ENCODE data around the gene EXOSC1. TPM values are rescaled to one million over a fixed set of nuclear protein-coding genes. Genes with fewer than 3 reads are reported as not detected.
"Not testable (repeated sequence)": the region's sequence is repeated elsewhere in the genome, so short reads cannot be mapped to it uniquely, and the experiment has no call there.

The EXOSC1 gene
- total RNA-seq, 1 donor from 2014 or later: 34.2 TPM

DNA sequence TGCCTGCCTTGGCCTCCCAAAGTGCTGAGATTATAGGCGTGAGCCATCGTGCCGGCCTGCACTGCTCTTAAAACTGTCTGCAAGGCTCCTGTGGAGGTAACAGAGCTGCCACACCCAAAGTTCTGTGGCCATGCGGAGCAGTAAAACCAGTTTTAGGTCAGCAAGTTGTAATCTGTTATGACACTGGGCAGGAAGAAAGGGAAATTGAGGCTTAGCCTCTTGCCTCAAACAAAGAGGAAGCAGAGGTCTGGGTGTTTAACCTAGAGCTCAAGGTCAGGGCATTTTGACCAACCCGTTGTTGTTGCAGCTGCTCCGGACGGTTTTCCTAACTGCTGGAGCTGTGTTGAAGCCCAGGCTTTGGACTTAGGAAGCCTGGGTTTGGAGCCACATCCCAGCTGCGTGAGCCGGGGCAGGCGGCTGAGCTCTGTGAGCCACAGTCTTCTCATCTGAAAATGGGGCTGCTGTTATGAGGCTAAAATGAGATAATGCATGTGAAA is 37.3 kb downstream of the EXOSC1 start:
- TF ChIP-seq, protein P1, sequence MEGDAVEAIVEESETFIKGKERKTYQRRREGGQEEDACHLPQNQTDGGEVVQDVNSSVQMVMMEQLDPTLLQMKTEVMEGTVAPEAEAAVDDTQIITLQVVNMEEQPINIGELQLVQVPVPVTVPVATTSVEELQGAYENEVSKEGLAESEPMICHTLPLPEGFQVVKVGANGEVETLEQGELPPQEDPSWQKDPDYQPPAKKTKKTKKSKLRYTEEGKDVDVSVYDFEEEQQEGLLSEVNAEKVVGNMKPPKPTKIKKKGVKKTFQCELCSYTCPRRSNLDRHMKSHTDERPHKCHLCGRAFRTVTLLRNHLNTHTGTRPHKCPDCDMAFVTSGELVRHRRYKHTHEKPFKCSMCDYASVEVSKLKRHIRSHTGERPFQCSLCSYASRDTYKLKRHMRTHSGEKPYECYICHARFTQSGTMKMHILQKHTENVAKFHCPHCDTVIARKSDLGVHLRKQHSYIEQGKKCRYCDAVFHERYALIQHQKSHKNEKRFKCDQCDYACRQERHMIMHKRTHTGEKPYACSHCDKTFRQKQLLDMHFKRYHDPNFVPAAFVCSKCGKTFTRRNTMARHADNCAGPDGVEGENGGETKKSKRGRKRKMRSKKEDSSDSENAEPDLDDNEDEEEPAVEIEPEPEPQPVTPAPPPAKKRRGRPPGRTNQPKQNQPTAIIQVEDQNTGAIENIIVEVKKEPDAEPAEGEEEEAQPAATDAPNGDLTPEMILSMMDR (conservative IDR thresholded peaks at IDR 0.05; ENCODE audit: low read depth, low read length): no peak
- DNase-seq (ENCODE audit: low read depth): no peak
- H3K4me3 ChIP-seq (ENCODE audit: low read depth, low read length): no peak overlapping the region

DNA sequence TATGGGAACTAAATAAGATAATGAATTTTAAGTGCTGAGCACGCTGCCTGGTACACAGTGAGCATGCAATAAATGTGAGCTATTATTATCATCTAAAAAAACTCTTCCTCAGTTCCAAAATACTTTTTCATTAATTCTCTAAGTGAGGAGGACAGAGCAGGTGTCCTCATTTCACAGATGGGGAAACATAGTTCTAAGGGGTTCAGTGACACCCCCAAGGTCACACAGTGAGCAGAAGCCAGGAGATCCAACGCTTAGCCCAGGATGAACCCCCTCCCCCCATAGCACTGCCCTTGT is 37.9 kb downstream of the EXOSC1 start:
- TF ChIP-seq, protein P1 (conservative IDR thresholded peaks at IDR 0.05; ENCODE audit: low read depth, low read length): no peak
- DNase-seq (ENCODE audit: low read depth): no peak
- H3K4me3 ChIP-seq (ENCODE audit: low read depth, low read length): no peak overlapping the region

DNA sequence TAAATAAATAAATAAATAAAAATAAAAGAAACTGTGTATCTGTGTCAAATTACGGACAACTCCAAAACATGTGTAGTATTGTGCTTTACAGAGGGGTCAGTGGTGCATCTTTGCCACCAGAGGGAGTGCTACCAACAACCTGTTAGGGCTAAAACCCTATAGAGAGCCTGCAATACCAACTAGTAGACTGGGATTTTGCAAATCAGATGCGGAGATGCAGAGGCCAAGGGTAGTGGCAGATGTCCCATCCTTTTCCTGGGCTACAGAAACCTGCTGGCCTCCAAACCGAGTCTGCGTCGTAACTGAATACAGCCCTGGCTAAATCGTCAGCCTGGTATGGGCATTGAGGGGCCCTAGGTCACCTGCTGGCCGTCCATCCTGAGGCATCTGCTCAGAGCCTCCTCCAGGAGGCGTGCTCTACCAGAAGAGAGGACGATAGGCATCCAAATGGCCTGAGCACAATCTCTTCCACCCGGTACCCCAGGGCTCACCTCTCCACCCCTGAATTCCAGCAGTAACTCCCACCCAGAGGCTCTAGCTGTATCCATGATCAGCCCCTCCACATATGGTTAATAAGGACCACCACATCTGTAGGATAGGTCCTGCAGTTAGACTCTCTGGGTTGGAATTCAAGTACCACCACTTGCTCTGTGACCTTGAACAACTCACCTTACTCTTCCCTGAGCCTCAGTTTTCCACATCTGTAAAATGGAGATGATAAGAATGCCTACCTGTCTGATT is 38.4 kb downstream of the EXOSC1 start:
- H3K4me3 ChIP-seq (ENCODE audit: low read depth, low read length): peak overlapping the region; percentile 20
- TF ChIP-seq, protein P1 (conservative IDR thresholded peaks at IDR 0.05; ENCODE audit: low read depth, low read length): peak; percentile 78
- DNase-seq (ENCODE audit: low read depth): no peak

DNA sequence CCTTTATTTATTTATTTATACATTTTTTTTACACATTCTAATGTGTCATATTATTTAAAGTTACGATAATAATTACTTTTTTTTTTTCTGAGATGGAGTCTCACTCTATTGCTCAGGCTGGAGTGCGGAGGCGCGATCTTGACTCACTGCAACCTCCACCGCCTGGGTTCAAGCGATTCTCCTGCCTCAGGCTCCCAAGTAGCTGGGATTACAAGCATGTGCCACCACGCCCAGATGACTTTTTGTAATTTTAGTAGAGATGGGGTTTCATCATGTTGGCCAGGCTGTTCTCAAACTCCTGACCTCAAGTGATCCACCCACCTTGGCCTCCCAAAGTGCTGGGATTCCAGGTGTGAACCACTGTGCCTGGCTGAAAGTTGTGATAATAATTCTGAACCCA is 39.3 kb downstream of the EXOSC1 start:
- DNase-seq (ENCODE audit: low read depth); H3K4me3 ChIP-seq (ENCODE audit: low read depth, low read length): not testable (repeated sequence)

DNA sequence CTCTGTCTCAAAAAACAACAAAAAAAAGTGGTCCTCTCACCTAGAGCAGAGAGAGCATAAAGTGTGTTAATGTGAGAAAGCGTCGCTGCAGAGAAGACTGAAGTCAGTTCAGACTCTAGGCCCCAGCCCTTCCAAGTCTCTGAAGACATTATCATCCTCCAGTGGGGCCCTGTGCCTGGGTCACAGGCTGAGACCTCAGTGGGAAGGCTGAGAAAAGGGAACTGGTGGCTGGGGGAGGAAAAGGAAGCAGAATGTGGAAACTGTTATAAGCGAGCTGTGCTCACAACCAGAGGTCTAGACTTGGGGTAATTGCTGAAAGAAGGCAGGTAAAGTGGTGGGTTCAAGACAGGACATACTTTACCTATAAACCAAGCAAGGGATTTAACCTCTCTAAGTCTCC is 39.7 kb downstream of the EXOSC1 start:
- H3K4me3 ChIP-seq (ENCODE audit: low read depth, low read length): no peak overlapping the region
- TF ChIP-seq, protein P1 (conservative IDR thresholded peaks at IDR 0.05; ENCODE audit: low read depth, low read length): no peak
- no peak for DNase-seq (ENCODE audit: low read depth)

DNA sequence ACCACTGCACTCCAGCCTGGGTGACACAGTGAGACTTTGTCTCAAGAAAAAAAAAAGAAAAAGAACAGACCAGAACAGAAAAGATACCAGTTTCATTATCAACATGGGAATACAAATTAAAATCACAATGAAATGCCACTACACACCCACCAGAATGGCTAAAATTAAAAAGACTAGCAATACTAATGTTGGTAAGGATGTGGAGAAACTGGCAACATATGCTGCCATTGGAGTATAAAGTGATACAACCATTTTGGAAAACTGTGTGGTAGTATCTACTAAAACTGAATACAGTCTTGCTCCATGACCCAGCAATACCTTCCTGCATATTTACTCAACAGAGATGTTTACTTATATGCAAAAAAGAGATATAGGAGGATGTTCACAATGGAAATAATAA is 41.8 kb downstream of the EXOSC1 start:
- no peak for DNase-seq (ENCODE audit: low read depth)
- no peak overlapping the region for H3K4me3 ChIP-seq (ENCODE audit: low read depth, low read length)
- TF ChIP-seq, protein P1 (conservative IDR thresholded peaks at IDR 0.05; ENCODE audit: low read depth, low read length): no peak

DNA sequence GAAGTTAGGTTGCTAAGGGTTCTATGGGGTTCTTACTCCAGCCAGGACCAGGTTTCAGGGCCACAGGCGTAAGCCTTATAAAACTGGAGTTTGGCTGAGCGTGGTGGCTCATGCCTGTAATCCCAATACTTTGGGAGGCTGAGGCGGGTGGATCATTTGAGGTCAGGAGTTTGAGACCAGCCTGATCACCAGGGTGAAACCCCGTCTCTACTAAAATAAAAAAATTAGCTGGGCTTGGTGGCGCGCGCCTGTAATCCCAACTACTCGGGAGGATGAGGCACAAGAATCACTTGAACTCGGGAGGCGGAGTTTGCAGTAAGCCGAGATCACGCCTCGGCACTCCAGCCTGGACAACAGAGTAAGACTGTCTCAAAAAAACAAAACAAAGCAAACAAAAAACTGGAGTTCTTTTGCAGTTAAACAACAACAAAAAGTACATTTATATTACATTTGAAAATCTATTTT is 44.3 kb downstream of the EXOSC1 start:
- peak overlapping the region; percentile 74 for H3K4me3 ChIP-seq (ENCODE audit: low read depth, low read length)
- TF ChIP-seq, protein P1 (conservative IDR thresholded peaks at IDR 0.05; ENCODE audit: low read depth, low read length): no peak
- DNase-seq (ENCODE audit: low read depth): no peak

All from epithelial cell of proximal tubule (primary cell).